ENCODE data around the gene NRIP2. TPM values are rescaled to one million over a fixed set of nuclear protein-coding genes. Genes with fewer than 3 reads are reported as not detected.

Gene NRIP2
- total and polyA plus RNA-seq, 2 donors (not counting 3 experiments of a cell fraction or from before 2014, with no cell fraction given), result not detected

GRCh38 chr12:2820432-2820831, 14.4 kb downstream of the NRIP2 start:
- no TSS peak for BruUV-seq (replicated peaks)
- no peak for DNase-seq (ENCODE audit: low read depth, low spot score)
- Histone ChIP-seq H2AFZ (ENCODE audit: low read depth, low read length) (no peak overlapping the region), H3K79me2 (ENCODE audit: control insufficient read depth, insufficient read depth, low read length) (no peaks in the 10 kb centered on the region), H3K36me3 (ENCODE audit: control insufficient read depth in 2 of 2, extremely low read depth in 1 of 2, insufficient read depth in 2 of 2, low read length in 2 of 2) (peaks cover 12 to 40% of the 10 kb centered on the region in 2 experiments), H3K9me1 (replicated peaks; ENCODE audit: control insufficient read depth, extremely low read depth, insufficient read depth, low read length) (no peaks in the 10 kb centered on the region), H3K9me3 (replicated peaks; ENCODE audit: control insufficient read depth, insufficient read depth, low read length) (no peaks in the 10 kb centered on the region), H3K27me3 (ENCODE audit: control insufficient read depth in 2 of 2, insufficient read depth in 2 of 2, low read length in 2 of 2) (no peaks in the 10 kb centered on the region), H3K4me3 (replicated peaks in 1 of 3; ENCODE audit: insufficient read depth in 1 of 3, low read depth in 1 of 3, low read length in 3 of 3) (no peak overlapping the region), H3K4me1 (ENCODE audit: control insufficient read depth, extremely low read depth, insufficient read depth, low read length) (no peaks in the 10 kb centered on the region), H3K4me2 (ENCODE audit: insufficient read depth, low read length) (no peak overlapping the region), H3K9ac (replicated peaks; ENCODE audit: extremely low read depth, insufficient read depth, low read length) (no peak overlapping the region), H4K20me1 (replicated peaks; ENCODE audit: control insufficient read depth, extremely low read depth, insufficient read depth, low read length) (no peaks in the 10 kb centered on the region), H3K27ac (ENCODE audit: insufficient read depth, low read depth, low read length) (no peak overlapping the region)
- intact Hi-C loops (cut with micrococcal nuclease) (no loop called here), dilution Hi-C loops (cut with MboI; ENCODE audit: extremely low pct_ligation_motif_present, low sequenced_read_pairs) (no loop called here)
- no peak for TF ChIP-seq FOS (IDR thresholded peaks at IDR 0.05; ENCODE audit: borderline replicate concordance, insufficient read depth, low read length)
- ChIA-PET CTCF (no interaction called here), POLR2A (no interaction called here)
- FAIRE-seq, result no peak

- no peak overlapping the region for H2AFZ ChIP-seq (ENCODE audit: low read depth, low read length)
- no peaks in the 10 kb centered on the region for H3K9me3 ChIP-seq (replicated peaks; ENCODE audit: control insufficient read depth, insufficient read depth, low read length)
- dilution Hi-C loops (cut with MboI; ENCODE audit: extremely low pct_ligation_motif_present, low sequenced_read_pairs), result no loop called here
- no peak for DNase-seq (ENCODE audit: low read depth, low spot score)
- no peaks in the 10 kb centered on the region for H3K4me1 ChIP-seq (ENCODE audit: control insufficient read depth, extremely low read depth, insufficient read depth, low read length)
- no peak overlapping the region for H3K4me2 ChIP-seq (ENCODE audit: insufficient read depth, low read length)
- no peaks in the 10 kb centered on the region for H3K27me3 ChIP-seq (ENCODE audit: control insufficient read depth in 2 of 2, insufficient read depth in 2 of 2, low read length in 2 of 2)
- CTCF ChIA-PET, result no interaction called here
- H3K36me3 ChIP-seq (ENCODE audit: control insufficient read depth in 2 of 2, extremely low read depth in 1 of 2, insufficient read depth in 2 of 2, low read length in 2 of 2), result peaks cover 7 to 37% of the 10 kb centered on the region in 2 experiments
- BruUV-seq (replicated peaks), result no TSS peak
- H3K27ac ChIP-seq (ENCODE audit: insufficient read depth, low read depth, low read length), result no peak overlapping the region
- POLR2A ChIA-PET, result no interaction called here
- no peak overlapping the region for H3K9ac ChIP-seq (replicated peaks; ENCODE audit: extremely low read depth, insufficient read depth, low read length)
- intact Hi-C loops (cut with micrococcal nuclease), result no loop called here
- H4K20me1 ChIP-seq (replicated peaks; ENCODE audit: control insufficient read depth, extremely low read depth, insufficient read depth, low read length), result no peaks in the 10 kb centered on the region
- no peak for FAIRE-seq
- no peaks in the 10 kb centered on the region for H3K9me1 ChIP-seq (replicated peaks; ENCODE audit: control insufficient read depth, extremely low read depth, insufficient read depth, low read length)
- no peak overlapping the region for H3K4me3 ChIP-seq (replicated peaks in 1 of 3; ENCODE audit: insufficient read depth in 1 of 3, low read depth in 1 of 3, low read length in 3 of 3)
- TF ChIP-seq POLR2A (IDR thresholded peaks at IDR 0.05; ENCODE audit: low read depth, low read length), result no peak
- no peak for TF ChIP-seq MYC (IDR thresholded peaks at IDR 0.05; ENCODE audit: low read depth, low read length)
- no peak for TF ChIP-seq GATA2 (IDR thresholded peaks at IDR 0.05; ENCODE audit: insufficient read depth, insufficient read length, low read depth, low read length)
- no peak for TF ChIP-seq CTCF (IDR thresholded peaks at IDR 0.05; ENCODE audit: extremely low read depth in 1 of 2, insufficient read depth in 1 of 2, low read depth in 1 of 2, low read length in 2 of 2)
- no peak for TF ChIP-seq MAX (IDR thresholded peaks at IDR 0.05; ENCODE audit: insufficient read depth, insufficient read length)
- H3K79me2 ChIP-seq (ENCODE audit: control insufficient read depth, insufficient read depth, low read length), result no peaks in the 10 kb centered on the region
These were observed 15.0 kb downstream of the NRIP2 start for GRCh38 chr12:2819810-2820209.

Measured in endothelial cell of umbilical vein (primary cell).